Esophagus muscularis mucosa (tissue), 4 donors: ENCODE measurements around the gene CCDC148. TPM values are rescaled to one million over a fixed set of nuclear protein-coding genes. Genes with fewer than 3 reads are reported as not detected.
"Not testable (repeated sequence)": the region's sequence is repeated elsewhere in the genome, so short reads cannot be mapped to it uniquely, and the experiment has no call there.

ENCODE experiments used
- DNase-seq: peaks from one replicate; pipeline ENCODE4 v3.0.0-alpha.2; 2017; ENCODE audit errors: extremely low spot score
- H3K27ac ChIP-seq, 4 donors: fragments of 200-600 bp; sonication (generic); replicated peaks in 1 of 4; 1 replicate in 3 of 4; 2 replicates in 1 of 4; pipeline ENCODE4 v1.5.1; 2016 to 2019; ENCODE audit warnings: mild to moderate bottlenecking in 1 of 4
- H3K27me3 ChIP-seq, 4 donors: fragments of 200-600 bp; sonication (generic); one replicate each; pipeline versions ENCODE4 v1.5.1 to v1.6.0; 2016 to 2019
- H3K36me3 ChIP-seq, 4 donors: fragments of 200-600 bp; sonication (generic); one replicate each; pipeline ENCODE4 v1.5.1; 2016 to 2019
- H3K4me1 ChIP-seq, 4 donors: fragments of 200-600 bp; sonication (generic); one replicate each; pipeline ENCODE4 v1.5.1; 2016 to 2019
- H3K4me3 ChIP-seq, 4 donors: fragments of 200-600 bp; sonication (generic); 1 replicate in 2 of 4; 2 replicates in 2 of 4; pipeline ENCODE4 v1.5.1; 2016 to 2019; ENCODE audit warnings: mild to moderate bottlenecking in 4 of 4, moderate library complexity in 1 of 4
- H3K9me3 ChIP-seq, 4 donors: fragments of 200-600 bp; sonication (generic); 1 replicate in 3 of 4; 2 replicates in 1 of 4; pipeline ENCODE4 v1.5.1; 2016 to 2019
- CTCF ChIP-seq, 3 experiments: fragments of 200-600 bp in 2 of 3; fragments of 450-650 bp in 1 of 3; sonication (generic) in 2 of 3; IDR thresholded peaks; one replicate each; pipeline ENCODE4 v1.5.1; 2017 to 2019; ENCODE audit warnings: antibody characterized with exemption in 3 of 3, mild to moderate bottlenecking in 2 of 3, moderate library complexity in 1 of 3
- EP300 ChIP-seq: sonication (generic); formaldehyde crosslinking; IDR thresholded peaks from one replicate; pipeline ENCODE4 v1.6.1; 2017; ENCODE audit warnings: antibody characterized with exemption
- POLR2A ChIP-seq: fragments of 450-650 bp; IDR thresholded peaks from one replicate; pipeline ENCODE4 v1.6.1; 2017; ENCODE audit warnings: antibody characterized with exemption, moderate library complexity, mild to moderate bottlenecking, low read depth
- POLR2AphosphoS5 ChIP-seq, 2 donors: sonication (generic); formaldehyde crosslinking; IDR thresholded peaks; one replicate each; pipeline ENCODE4 v1.6.1; 2017; ENCODE audit warnings: antibody characterized with exemption in 2 of 2
- WGBS: methylation state at CpG from one replicate; pipeline ENCODE4 v1.1.5; 2018; 5-methylcytosine and 5-hydroxymethylcytosine counted together
- intact Hi-C: fragments of 100-400 bp; cut with DNase I; formaldehyde crosslinking; loops from one replicate; pipeline ENCODE4 v1.15.1; 2023
- total RNA-seq, 4 donors: library from RNA; depleted of rRNA; stranded (reverse); fragments of >200 nt; gene quantifications; one replicate each; pipeline versions ENCODE4 v1.1.0 to v1.2.1, GENCODE V29; 2016

The CCDC148 gene
- total RNA-seq, 4 donors from 2014 or later, result 2.1 to 3.7 (median 2.9) TPM

- no peaks in the 10 kb centered on the region for H3K4me1 ChIP-seq
- no peaks in the 10 kb centered on the region for H3K9me3 ChIP-seq
- H3K27ac ChIP-seq, result no peak overlapping the region
- H3K36me3 ChIP-seq, result no peaks in the 10 kb centered on the region
- 97% methylated on average over 1 of the region's 1 CpG for WGBS
- no peak overlapping the region for H3K4me3 ChIP-seq
- DNase-seq, result no peak
- intact Hi-C loops, result no loop called here
- no peaks in the 10 kb centered on the region for H3K27me3 ChIP-seq
- TF ChIP-seq CTCF (IDR thresholded peaks at IDR 0.05) (no peak), POLR2A (no peak), POLR2AphosphoS5 (IDR thresholded peaks at IDR 0.05) (no peak), EP300 (no peak)
These were observed 12.9 kb downstream of the CCDC148 start for GRCh38 chr2:158443606-158444005.

GRCh38 chr2:158439062-158439461 is 17.5 kb downstream of the CCDC148 start:
- H3K27me3 ChIP-seq, H3K36me3 ChIP-seq, intact Hi-C loops, DNase-seq, H3K4me3 ChIP-seq, H3K27ac ChIP-seq, H3K4me1 ChIP-seq, H3K9me3 ChIP-seq: not testable (repeated sequence)
- 91% methylated on average over 4 of the region's 4 CpGs for WGBS

GRCh38 chr2:158433716-158434115 is 22.8 kb downstream of the CCDC148 start:
- H3K4me3 ChIP-seq, H3K4me1 ChIP-seq, H3K27ac ChIP-seq, intact Hi-C loops, H3K27me3 ChIP-seq, H3K36me3 ChIP-seq, DNase-seq: not testable (repeated sequence)
- WGBS, result 85% methylated on average over 12 of the region's 13 CpGs
- H3K9me3 ChIP-seq, result peaks cover 0 to 31% (median 15%) of the 10 kb centered on the region in 4 donors

GRCh38 chr2:158432117-158432516 is 24.4 kb downstream of the CCDC148 start:
- H3K4me1 ChIP-seq, result no peaks in the 10 kb centered on the region
- TF ChIP-seq CTCF (IDR thresholded peaks at IDR 0.05) (no peak), POLR2A (no peak), EP300 (no peak), POLR2AphosphoS5 (IDR thresholded peaks at IDR 0.05) (no peak)
- H3K4me3 ChIP-seq, result no peak overlapping the region
- no peaks in the 10 kb centered on the region for H3K27me3 ChIP-seq
- intact Hi-C loops, result no loop called here
- H3K9me3 ChIP-seq, result peaks cover 0 to 31% (median 15%) of the 10 kb centered on the region in 4 donors
- H3K36me3 ChIP-seq, result no peaks in the 10 kb centered on the region
- DNase-seq, result no peak
- no peak overlapping the region for H3K27ac ChIP-seq

- Histone ChIP-seq H3K9me3 (peaks cover 0 to 27% (median 13%) of the 10 kb centered on the region in 4 donors), H3K36me3 (no peaks in the 10 kb centered on the region), H3K27me3 (no peaks in the 10 kb centered on the region), H3K4me1 (peaks cover 0 to 28% (median 13%) of the 10 kb centered on the region in 4 donors), H3K27ac (no peak overlapping the region), H3K4me3 (no peak overlapping the region)
- TF ChIP-seq POLR2A (no peak), POLR2AphosphoS5 (IDR thresholded peaks at IDR 0.05) (no peak), CTCF (IDR thresholded peaks at IDR 0.05) (no peak), EP300 (no peak)
- no peak for DNase-seq
- WGBS, result 79% methylated on average over 1 of the region's 1 CpG
- intact Hi-C loops, result no loop called here
These were observed 42.0 kb downstream of the CCDC148 start for GRCh38 chr2:158414538-158414937.

GRCh38 chr2:158413581-158413980 is 43.0 kb downstream of the CCDC148 start:
- H3K9me3 ChIP-seq, result peaks cover 0 to 27% (median 13%) of the 10 kb centered on the region in 4 donors
- no peak for DNase-seq
- TF ChIP-seq EP300, result no peak
- no peak for TF ChIP-seq POLR2A
- no peak for TF ChIP-seq CTCF (IDR thresholded peaks at IDR 0.05)
- TF ChIP-seq POLR2AphosphoS5 (IDR thresholded peaks at IDR 0.05), result no peak
- intact Hi-C loops, result no loop called here
- H3K36me3 ChIP-seq, result no peaks in the 10 kb centered on the region
- H3K27me3 ChIP-seq, result no peaks in the 10 kb centered on the region
- 29% methylated on average over 2 of the region's 2 CpGs for WGBS
- no peak overlapping the region for H3K4me3 ChIP-seq
- H3K27ac ChIP-seq, result no peak overlapping the region
- peaks cover 0 to 28% (median 13%) of the 10 kb centered on the region in 4 donors for H3K4me1 ChIP-seq
